ENCODE measurements around the gene EPB41L4A. TPM values are rescaled to one million over a fixed set of nuclear protein-coding genes. Genes with fewer than 3 reads are reported as not detected.

The EPB41L4A gene
- total and polyA plus RNA-seq, 2 experiments from 2014 or later, result 9.5 to 12.9 TPM

- no peaks in the 10 kb centered on the region for H3K27me3 ChIP-seq
- no peak for DNase-seq (ENCODE audit: low spot score)
- no peaks in the 10 kb centered on the region for H3K9me3 ChIP-seq (ENCODE audit: low read depth)
- no peaks in the 10 kb centered on the region for H4K20me1 ChIP-seq (ENCODE audit: insufficient read depth, poor library complexity, severe bottlenecking)
- no peak overlapping the region for H3K4me3 ChIP-seq
- H3K4me1 ChIP-seq (ENCODE audit: insufficient read depth), result no peaks in the 10 kb centered on the region
- H2AFZ ChIP-seq, result no peak overlapping the region
- H3K27ac ChIP-seq, result no peak overlapping the region
- no peaks in the 10 kb centered on the region for H3K36me3 ChIP-seq (replicated peaks; ENCODE audit: insufficient read depth, low read depth)
- 89% methylated on average over 5 of the region's 5 CpGs for WGBS (ENCODE audit: low lambda C conversion rate, missing lambda C conversion rate)
- H3K9me2 ChIP-seq (replicated peaks; ENCODE audit: insufficient read depth), result no peaks in the 10 kb centered on the region
- TF ChIP-seq EZH2 (IDR thresholded peaks at IDR 0.05; ENCODE audit: borderline replicate concordance) (no peak), EZH2phosphoT487 (IDR thresholded peaks at IDR 0.05; ENCODE audit: low read depth, severe bottlenecking, unreplicated experiment) (no peak)
- TF ChIP-seq, protein P1, sequence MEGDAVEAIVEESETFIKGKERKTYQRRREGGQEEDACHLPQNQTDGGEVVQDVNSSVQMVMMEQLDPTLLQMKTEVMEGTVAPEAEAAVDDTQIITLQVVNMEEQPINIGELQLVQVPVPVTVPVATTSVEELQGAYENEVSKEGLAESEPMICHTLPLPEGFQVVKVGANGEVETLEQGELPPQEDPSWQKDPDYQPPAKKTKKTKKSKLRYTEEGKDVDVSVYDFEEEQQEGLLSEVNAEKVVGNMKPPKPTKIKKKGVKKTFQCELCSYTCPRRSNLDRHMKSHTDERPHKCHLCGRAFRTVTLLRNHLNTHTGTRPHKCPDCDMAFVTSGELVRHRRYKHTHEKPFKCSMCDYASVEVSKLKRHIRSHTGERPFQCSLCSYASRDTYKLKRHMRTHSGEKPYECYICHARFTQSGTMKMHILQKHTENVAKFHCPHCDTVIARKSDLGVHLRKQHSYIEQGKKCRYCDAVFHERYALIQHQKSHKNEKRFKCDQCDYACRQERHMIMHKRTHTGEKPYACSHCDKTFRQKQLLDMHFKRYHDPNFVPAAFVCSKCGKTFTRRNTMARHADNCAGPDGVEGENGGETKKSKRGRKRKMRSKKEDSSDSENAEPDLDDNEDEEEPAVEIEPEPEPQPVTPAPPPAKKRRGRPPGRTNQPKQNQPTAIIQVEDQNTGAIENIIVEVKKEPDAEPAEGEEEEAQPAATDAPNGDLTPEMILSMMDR (IDR thresholded peaks at IDR 0.05; ENCODE audit: poor library complexity), result no peak
- H3K4me2 ChIP-seq, result no peak overlapping the region
- H3K79me2 ChIP-seq, result no peaks in the 10 kb centered on the region
These were observed 125.0 kb downstream of the EPB41L4A start for GRCh38 chr5:112294126-112294525.

GRCh38 chr5:112293587-112293986 lies 125.5 kb downstream of the EPB41L4A start:
- no peak overlapping the region for H2AFZ ChIP-seq
- no peaks in the 10 kb centered on the region for H3K9me3 ChIP-seq (ENCODE audit: low read depth)
- no peak for DNase-seq (ENCODE audit: low spot score)
- no peaks in the 10 kb centered on the region for H3K79me2 ChIP-seq
- no peaks in the 10 kb centered on the region for H3K27me3 ChIP-seq
- H4K20me1 ChIP-seq (ENCODE audit: insufficient read depth, poor library complexity, severe bottlenecking), result no peaks in the 10 kb centered on the region
- no peaks in the 10 kb centered on the region for H3K36me3 ChIP-seq (replicated peaks; ENCODE audit: insufficient read depth, low read depth)
- no peak overlapping the region for H3K4me3 ChIP-seq
- WGBS (ENCODE audit: low lambda C conversion rate, missing lambda C conversion rate), result 89% methylated on average over 7 of the region's 7 CpGs
- H3K4me2 ChIP-seq, result no peak overlapping the region
- no peaks in the 10 kb centered on the region for H3K9me2 ChIP-seq (replicated peaks; ENCODE audit: insufficient read depth)
- TF ChIP-seq, protein P1 (IDR thresholded peaks at IDR 0.05; ENCODE audit: poor library complexity), result no peak
- TF ChIP-seq EZH2 (IDR thresholded peaks at IDR 0.05; ENCODE audit: borderline replicate concordance), result no peak
- no peak for TF ChIP-seq EZH2phosphoT487 (IDR thresholded peaks at IDR 0.05; ENCODE audit: low read depth, severe bottlenecking, unreplicated experiment)
- no peak overlapping the region for H3K27ac ChIP-seq
- no peaks in the 10 kb centered on the region for H3K4me1 ChIP-seq (ENCODE audit: insufficient read depth)

- Histone ChIP-seq H3K9me3 (ENCODE audit: low read depth) (no peaks in the 10 kb centered on the region), H3K27me3 (no peaks in the 10 kb centered on the region), H3K4me3 (no peak overlapping the region), H3K79me2 (no peaks in the 10 kb centered on the region), H2AFZ (no peak overlapping the region), H4K20me1 (ENCODE audit: insufficient read depth, poor library complexity, severe bottlenecking) (no peaks in the 10 kb centered on the region), H3K4me2 (no peak overlapping the region), H3K4me1 (ENCODE audit: insufficient read depth) (no peaks in the 10 kb centered on the region), H3K9me2 (replicated peaks; ENCODE audit: insufficient read depth) (no peaks in the 10 kb centered on the region), H3K27ac (no peak overlapping the region), H3K36me3 (replicated peaks; ENCODE audit: insufficient read depth, low read depth) (no peaks in the 10 kb centered on the region)
- no peak for DNase-seq (ENCODE audit: low spot score)
- TF ChIP-seq, protein P1 (IDR thresholded peaks at IDR 0.05; ENCODE audit: poor library complexity), result no peak
- TF ChIP-seq EZH2 (IDR thresholded peaks at IDR 0.05; ENCODE audit: borderline replicate concordance) (no peak), EZH2phosphoT487 (IDR thresholded peaks at IDR 0.05; ENCODE audit: low read depth, severe bottlenecking, unreplicated experiment) (no peak)
These were observed 128.4 kb downstream of the EPB41L4A start for GRCh38 chr5:112290691-112291090.

- Histone ChIP-seq H4K20me1 (ENCODE audit: insufficient read depth, poor library complexity, severe bottlenecking) (no peaks in the 10 kb centered on the region), H3K79me2 (no peaks in the 10 kb centered on the region), H3K36me3 (replicated peaks; ENCODE audit: insufficient read depth, low read depth) (no peaks in the 10 kb centered on the region), H3K4me3 (no peak overlapping the region), H3K4me2 (no peak overlapping the region), H2AFZ (no peak overlapping the region), H3K27ac (no peak overlapping the region), H3K9me2 (replicated peaks; ENCODE audit: insufficient read depth) (no peaks in the 10 kb centered on the region), H3K27me3 (no peaks in the 10 kb centered on the region), H3K4me1 (ENCODE audit: insufficient read depth) (no peaks in the 10 kb centered on the region), H3K9me3 (ENCODE audit: low read depth) (no peaks in the 10 kb centered on the region)
- no peak for TF ChIP-seq EZH2phosphoT487 (IDR thresholded peaks at IDR 0.05; ENCODE audit: low read depth, severe bottlenecking, unreplicated experiment)
- no peak for TF ChIP-seq EZH2 (IDR thresholded peaks at IDR 0.05; ENCODE audit: borderline replicate concordance)
- TF ChIP-seq, protein P1 (IDR thresholded peaks at IDR 0.05; ENCODE audit: poor library complexity), result no peak
- 92% methylated on average over 4 of the region's 4 CpGs for WGBS (ENCODE audit: low lambda C conversion rate, missing lambda C conversion rate)
- no peak for DNase-seq (ENCODE audit: low spot score)
These were observed 129.6 kb downstream of the EPB41L4A start for GRCh38 chr5:112289465-112289864.
